Thyroid gland (tissue), 4 donors: Measurements from ENCODE around the gene ISLR. TPM values are rescaled to one million over a fixed set of nuclear protein-coding genes. Genes with fewer than 3 reads are reported as not detected.

Source experiments
- DNase-seq, 2 donors: peaks; one replicate each; pipeline ENCODE4 v3.0.0-alpha.2; 2019
- H3K27ac ChIP-seq, 3 donors: fragments of 200-600 bp; sonication (generic); 1 replicate in 2 of 3; 2 replicates in 1 of 3; pipeline ENCODE4 v1.5.1; 2016 to 2019; ENCODE audit warnings: mild to moderate bottlenecking in 1 of 3, moderate library complexity in 1 of 3
- H3K27me3 ChIP-seq: fragments of 200-600 bp; sonication (generic); one replicate; pipeline ENCODE4 v1.5.1; 2019
- H3K36me3 ChIP-seq, 2 donors: fragments of 200-600 bp; sonication (generic); one replicate each; pipeline ENCODE4 v1.5.1; 2016 to 2019
- H3K4me1 ChIP-seq, 2 donors: fragments of 200-600 bp; sonication (generic); one replicate each; pipeline ENCODE4 v1.5.1; 2017 to 2019
- H3K4me3 ChIP-seq, 3 donors: fragments of 200-600 bp; sonication (generic); replicated peaks in 1 of 3; 1 replicate in 2 of 3; 2 replicates in 1 of 3; pipeline ENCODE4 v1.5.1; 2016; ENCODE audit warnings: mild to moderate bottlenecking in 1 of 3
- H3K9me3 ChIP-seq: fragments of 200-600 bp; sonication (generic); one replicate; pipeline ENCODE4 v1.5.1; 2017
- CTCF ChIP-seq, 6 experiments: fragments of 200-600 bp in 3 of 6; fragments of 450-650 bp in 3 of 6; sonication (generic) in 3 of 6; IDR thresholded peaks; one replicate each; pipeline ENCODE4 v1.5.1; 2016 to 2019; ENCODE audit warnings: antibody characterized with exemption in 6 of 6, mild to moderate bottlenecking in 2 of 6, inconsistent platforms in 1 of 6, moderate library complexity in 1 of 6
- POLR2A ChIP-seq, 2 donors: fragments of 450-650 bp; IDR thresholded peaks; one replicate each; pipeline ENCODE4 v1.6.1; 2017; ENCODE audit warnings: antibody characterized with exemption in 2 of 2, mild to moderate bottlenecking in 2 of 2, moderate library complexity in 1 of 2
- WGBS, 2 donors: methylation state at CpG; one replicate each; pipeline ENCODE4 v1.1.5; 2017; 5-methylcytosine and 5-hydroxymethylcytosine counted together
- intact Hi-C: fragments of 100-400 bp; cut with DNase I; formaldehyde crosslinking; loops from one replicate; pipeline ENCODE4 v1.15.1; 2023
- total RNA-seq, 4 donors: library from RNA; depleted of rRNA; stranded (reverse); fragments of >200 nt; gene quantifications; one replicate each; pipeline ENCODE4 v1.2.3, GENCODE V29; 2016

The ISLR gene
- total RNA-seq, 4 donors from 2014 or later: 90.8 to 151 (median 97.7) TPM

GRCh38 chr15:74184582-74185091, 11.1 kb downstream of the ISLR start:
- intact Hi-C loops: no loop called here
- Histone ChIP-seq H3K4me3 (no peak overlapping the region), H3K9me3 (no peaks in the 10 kb centered on the region), H3K27ac (no peak overlapping the region), H3K27me3 (no peaks in the 10 kb centered on the region), H3K36me3 (no peaks in the 10 kb centered on the region), H3K4me1 (peaks cover 7 to 9% of the 10 kb centered on the region in 2 donors)
- WGBS, 2 donors: 87 to 89% methylated on average over 10 to 12 of the region's 12 CpGs
- TF ChIP-seq CTCF (IDR thresholded peaks at IDR 0.05) (no peak), POLR2A (IDR thresholded peaks at IDR 0.05) (no peak)
- no peak for DNase-seq

GRCh38 chr15:74185710-74186348, 12.3 kb downstream of the ISLR start:
- TF ChIP-seq POLR2A (IDR thresholded peaks at IDR 0.05) (no peak), CTCF (IDR thresholded peaks at IDR 0.05) (no peak)
- Histone ChIP-seq H3K4me1 (no peaks in the 10 kb centered on the region), H3K27me3 (no peaks in the 10 kb centered on the region), H3K36me3 (no peaks in the 10 kb centered on the region), H3K4me3 (no peak overlapping the region), H3K27ac (no peak overlapping the region), H3K9me3 (no peaks in the 10 kb centered on the region)
- no peak for DNase-seq
- 77 to 79% methylated on average over 8 of the region's 8 CpGs for WGBS, 2 donors
- intact Hi-C loops: no loop called here

- no peak for DNase-seq
- H3K36me3 ChIP-seq: no peaks in the 10 kb centered on the region
- no peak overlapping the region for H3K4me3 ChIP-seq
- intact Hi-C loops: no loop called here
- H3K27ac ChIP-seq: no peak overlapping the region
- peaks cover 0 to 20% of the 10 kb centered on the region in 2 donors for H3K4me1 ChIP-seq
- TF ChIP-seq POLR2A (IDR thresholded peaks at IDR 0.05) (no peak), CTCF (IDR thresholded peaks at IDR 0.05) (no peak)
- 90 to 92% methylated on average over 7 to 11 of the region's 11 CpGs for WGBS, 2 donors
- no peaks in the 10 kb centered on the region for H3K27me3 ChIP-seq
- H3K9me3 ChIP-seq: no peaks in the 10 kb centered on the region
These were observed 14.7 kb downstream of the ISLR start for GRCh38 chr15:74188216-74188615.

- Histone ChIP-seq H3K4me1 (peaks cover 0 to 36% of the 10 kb centered on the region in 2 donors), H3K4me3 (no peak overlapping the region), H3K27ac (no peak overlapping the region), H3K9me3 (no peaks in the 10 kb centered on the region), H3K27me3 (no peaks in the 10 kb centered on the region), H3K36me3 (no peaks in the 10 kb centered on the region)
- 18 to 35% methylated on average over 3 of the region's 3 CpGs for WGBS, 2 donors
- TF ChIP-seq POLR2A (IDR thresholded peaks at IDR 0.05) (no peak), CTCF (IDR thresholded peaks at IDR 0.05) (no peak)
- intact Hi-C loops: no loop called here
- peak; percentile 53 to 57 for DNase-seq
These were observed 18.3 kb downstream of the ISLR start for GRCh38 chr15:74191798-74192197.

GRCh38 chr15:74192751-74193150, 19.2 kb downstream of the ISLR start:
- peaks cover 0 to 41% of the 10 kb centered on the region in 2 donors for H3K4me1 ChIP-seq
- WGBS, 2 donors: 86 to 89% methylated on average over 5 of the region's 5 CpGs
- H3K36me3 ChIP-seq: no peaks in the 10 kb centered on the region
- no peak for DNase-seq
- TF ChIP-seq POLR2A (IDR thresholded peaks at IDR 0.05): no peak
- H3K4me3 ChIP-seq: no peak overlapping the region
- no peaks in the 10 kb centered on the region for H3K27me3 ChIP-seq
- no peaks in the 10 kb centered on the region for H3K9me3 ChIP-seq
- intact Hi-C loops: no loop called here
- no peak overlapping the region for H3K27ac ChIP-seq
